GM19351 (cell line): Measurements from ENCODE around the gene BTNL2.
"Not testable (repeated sequence)": the region's sequence is repeated elsewhere in the genome, so short reads cannot be mapped to it uniquely, and the experiment has no call there.

Experiments used
- ATAC-seq: cut with Tn5 transposase; IDR thresholded peaks from one replicate; pipeline ENCODE4 v1.9.1; 2021; ENCODE audit warnings: mild to moderate bottlenecking, moderate library complexity; ENCODE audit not compliant: unreplicated experiment

Gene BTNL2

DNA sequence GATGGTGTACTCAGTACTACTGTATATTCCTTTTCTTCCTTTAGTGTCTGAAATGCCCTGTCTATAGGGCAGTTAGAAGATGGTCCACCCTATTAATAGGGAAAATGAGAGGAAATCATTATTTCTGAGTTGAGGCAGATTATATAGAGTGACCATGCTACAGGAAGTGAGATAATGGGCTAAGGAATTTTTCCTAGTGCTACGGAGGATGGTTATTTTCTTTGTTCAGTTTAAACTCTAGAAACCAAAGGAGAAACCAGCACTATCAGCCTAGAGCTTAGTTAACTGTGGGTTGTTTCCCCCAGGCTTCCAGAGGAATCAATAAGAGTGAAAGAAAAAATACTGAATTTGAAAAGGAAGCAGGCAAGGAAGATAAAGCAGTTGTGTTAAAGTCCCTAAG lies 35.8 kb downstream of the BTNL2 start:
- ATAC-seq, result no peak

DNA sequence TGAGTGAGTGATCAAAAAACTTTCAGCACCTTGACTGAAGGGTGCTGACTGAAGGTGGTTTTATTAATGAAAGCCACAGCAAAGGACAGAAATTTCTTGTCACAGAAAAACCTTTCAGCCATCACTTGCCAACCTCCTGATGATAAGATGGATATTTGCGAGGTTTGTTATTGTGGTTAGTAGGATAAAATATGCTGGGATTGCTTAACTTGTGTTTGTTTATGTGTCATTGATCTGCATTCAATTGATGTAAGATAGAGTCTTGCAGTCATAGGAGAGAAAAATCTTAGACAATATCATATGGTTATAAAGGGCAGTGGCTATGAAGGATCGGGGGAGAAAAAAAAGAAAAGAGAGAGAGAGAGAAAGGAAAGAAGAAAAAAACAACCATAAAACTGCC lies 36.5 kb downstream of the BTNL2 start:
- ATAC-seq, result no peak

DNA sequence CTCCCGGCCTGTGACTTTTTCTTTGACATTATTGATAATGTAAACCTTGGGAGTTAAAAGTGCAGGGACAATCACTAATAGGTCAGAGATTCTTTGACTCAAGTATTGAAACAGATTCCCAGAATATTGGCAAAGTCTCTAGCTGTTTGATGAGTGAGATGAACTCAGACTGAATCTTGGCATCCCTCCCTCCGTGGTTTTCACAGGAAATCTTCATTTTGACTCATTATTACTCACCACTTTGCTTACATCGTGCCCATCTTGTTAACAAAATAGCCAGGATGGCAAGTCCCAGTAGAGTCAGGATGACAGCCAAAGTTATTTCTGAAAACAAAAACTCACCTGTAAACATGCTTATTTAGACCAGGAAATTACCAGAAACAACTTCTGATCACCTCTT lies 37.3 kb downstream of the BTNL2 start:
- ATAC-seq, result no peak

DNA sequence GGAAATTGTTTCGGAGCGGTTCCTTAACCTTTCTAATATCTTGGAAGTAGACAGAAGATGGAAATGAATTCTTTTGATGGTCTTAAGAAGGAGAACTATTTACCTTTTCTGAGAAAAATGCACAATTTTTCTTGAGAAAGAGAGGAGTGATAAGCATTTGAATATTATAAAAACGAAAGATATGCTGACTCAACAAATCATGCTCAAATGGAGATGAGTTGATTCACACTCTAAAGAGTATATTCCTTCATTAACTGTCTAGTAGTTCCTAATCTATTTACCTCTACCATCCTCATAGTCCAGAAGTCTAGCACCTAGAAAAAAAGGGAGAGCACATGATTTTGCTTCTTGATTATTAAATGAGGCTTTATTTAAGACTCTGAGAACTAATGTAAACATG lies 39.3 kb downstream of the BTNL2 start:
- ATAC-seq, result no peak

DNA sequence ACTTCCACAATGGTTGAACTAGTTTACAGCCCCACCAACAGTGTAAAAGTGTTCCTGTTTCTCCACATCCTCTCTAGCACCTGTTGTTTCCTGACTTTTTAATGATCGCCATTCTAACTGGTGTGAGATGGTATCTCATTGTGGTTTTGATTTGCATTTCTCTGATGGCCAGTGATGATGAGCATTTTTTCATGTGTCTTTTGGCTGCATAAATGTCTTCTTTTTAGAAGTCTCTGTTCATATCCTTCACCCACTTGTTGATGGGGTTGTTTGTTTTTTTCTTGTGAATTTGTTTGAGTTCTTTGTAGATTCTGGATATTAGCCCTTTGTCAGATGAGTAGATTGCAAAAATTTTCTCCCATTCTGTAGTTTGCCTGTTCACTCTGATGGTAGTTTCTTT lies 47.8 kb downstream of the BTNL2 start:
- not testable (repeated sequence) for ATAC-seq

DNA sequence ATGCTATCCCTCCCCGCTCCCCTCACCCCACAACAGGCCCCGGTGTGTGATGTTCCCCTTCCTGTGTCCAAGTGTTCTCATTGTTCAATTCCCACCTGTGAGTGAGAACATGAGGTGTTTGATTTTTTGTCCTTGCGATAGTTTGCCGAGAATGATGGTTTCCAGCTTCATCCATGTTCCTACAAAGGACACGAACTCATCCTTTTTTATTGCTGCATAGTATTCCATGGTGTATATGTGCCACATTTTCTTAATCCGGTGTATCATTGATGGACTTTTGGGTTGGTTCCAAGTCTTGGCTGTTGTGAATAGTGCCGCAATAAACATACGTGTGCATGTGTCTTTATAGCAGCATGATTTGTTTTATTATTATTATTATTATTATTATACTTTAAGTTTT lies 48.4 kb downstream of the BTNL2 start:
- not testable (repeated sequence) for ATAC-seq

DNA sequence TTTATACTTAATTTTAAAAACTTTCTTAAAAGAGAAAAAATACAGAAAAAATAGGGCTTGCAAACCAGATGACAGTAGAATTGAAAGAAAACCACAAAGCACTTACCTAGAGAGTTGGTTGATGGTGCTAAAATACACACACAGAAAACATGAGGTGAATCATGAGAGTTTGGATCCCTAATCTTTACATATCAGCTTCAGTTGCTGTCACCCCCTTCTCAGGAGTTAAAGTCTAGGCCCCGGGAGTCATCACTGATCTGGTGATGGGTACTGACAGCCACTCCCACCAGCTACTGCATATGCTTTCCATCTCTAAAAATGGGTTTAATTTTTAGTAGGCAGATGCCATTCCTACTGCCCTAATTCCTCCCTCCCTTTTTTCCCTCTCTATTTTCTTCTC lies 52.0 kb downstream of the BTNL2 start:
- no peak for ATAC-seq

DNA sequence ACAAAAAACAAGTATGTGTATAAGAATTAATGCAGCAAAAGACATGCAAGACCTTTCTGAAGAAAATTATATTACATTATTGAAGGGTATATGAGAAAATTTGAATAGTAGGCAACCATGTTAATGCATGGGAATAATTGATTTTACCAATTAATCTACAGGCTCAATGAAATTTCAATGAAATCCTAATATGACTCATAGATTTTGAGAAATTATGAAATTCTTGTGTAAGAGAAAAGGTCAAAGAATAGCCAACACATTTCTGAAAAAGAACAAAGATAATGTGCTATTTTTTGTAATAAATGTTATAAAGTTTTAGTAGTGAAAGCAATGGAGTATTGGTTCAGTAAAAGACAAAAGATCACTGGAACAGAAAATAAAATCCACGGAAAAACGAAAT lies 53.6 kb downstream of the BTNL2 start:
- ATAC-seq, result no peak
